Urothelium cell line (cell line): Measurements from ENCODE around the gene MAST3.
A peak's percentile ranks its signal among the peaks of the same experiment; 100 is the strongest.

Experiments
- DNase-seq: peaks from one replicate; pipeline ENCODE4 v3.0.0; 2011; ENCODE audit warnings: low spot score, mixed read lengths
- FAIRE-seq: peaks from 2 replicates; lab custom pipeline; 2011; peaks lifted over from hg19 to GRCh38; lab: Jason Lieb, UNC

The MAST3 gene

GRCh38 chr19:18097217-18097992 lies at the start of gene MAST3:
MAST3 (plus strand) TSS chr19:18097778; CDS start chr19:18097793, 15 bp downstream.
- DNase-seq = peak; percentile 95
- FAIRE-seq = no peak

GRCh38 chr19:18049385-18049784 lies 48.2 kb upstream of the MAST3 start:
- no peak for FAIRE-seq
- no peak for DNase-seq

- DNase-seq (no peak), FAIRE-seq (no peak)
These were observed 45.7 kb upstream of the MAST3 start for GRCh38 chr19:18051887-18052286.

DNA sequence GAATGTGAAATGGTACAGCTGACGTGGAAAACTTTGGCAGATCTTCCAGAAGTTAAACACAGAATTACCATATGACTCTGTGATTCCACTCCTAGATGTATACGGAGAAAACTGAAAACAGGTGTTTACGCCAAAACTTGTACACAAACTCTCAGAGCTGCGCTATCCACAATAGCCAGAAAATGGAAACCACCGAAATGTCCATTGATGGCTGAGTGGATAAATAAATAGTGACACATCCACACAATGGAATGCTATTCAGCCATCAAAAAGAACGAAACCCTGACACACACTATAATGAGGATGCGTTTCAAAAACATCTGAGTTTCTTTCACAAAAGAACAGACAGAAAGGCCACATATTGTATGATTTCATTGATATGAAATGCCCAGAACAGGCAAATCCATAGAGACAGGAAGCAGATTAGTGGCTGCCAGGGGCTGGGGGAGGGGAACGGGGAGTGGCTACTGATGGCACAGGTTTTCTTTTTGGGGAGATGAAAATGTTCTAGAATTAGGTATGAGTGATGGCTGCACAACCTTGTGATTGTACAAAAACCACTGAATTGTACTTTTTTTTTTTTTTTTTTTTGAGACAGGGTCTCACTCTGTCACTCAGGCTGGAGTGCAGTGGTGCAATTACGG lies 43.9 kb upstream of the MAST3 start:
- FAIRE-seq (no peak), DNase-seq (no peak)

- no peak for DNase-seq
- FAIRE-seq = no peak
These were observed 41.6 kb upstream of the MAST3 start for GRCh38 chr19:18055967-18056366.

DNA sequence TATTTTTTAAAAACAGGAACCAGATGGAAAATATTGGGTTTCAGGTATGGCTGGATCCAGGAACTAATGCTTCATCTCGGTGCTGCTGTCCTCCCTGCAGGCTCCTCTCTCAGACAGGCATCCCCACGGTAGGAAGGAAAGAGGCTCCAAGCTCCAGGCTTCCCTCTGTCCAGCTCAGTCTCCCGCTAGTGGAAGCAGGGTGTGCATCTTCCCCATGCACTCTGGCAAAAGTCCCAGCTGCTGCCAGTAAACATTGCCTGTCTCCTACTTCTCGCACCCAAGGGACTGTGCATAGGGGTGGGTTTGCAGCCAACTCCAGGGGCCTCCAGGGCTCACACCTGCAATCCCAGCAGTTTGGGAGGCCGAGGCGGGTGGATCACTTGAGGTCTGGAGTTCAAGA lies 40.0 kb upstream of the MAST3 start:
- DNase-seq = no peak
- no peak for FAIRE-seq

GRCh38 chr19:18058208-18059009 lies 39.2 kb upstream of the MAST3 start:
- FAIRE-seq (peak; percentile 42), DNase-seq (peak; percentile 77)

DNA sequence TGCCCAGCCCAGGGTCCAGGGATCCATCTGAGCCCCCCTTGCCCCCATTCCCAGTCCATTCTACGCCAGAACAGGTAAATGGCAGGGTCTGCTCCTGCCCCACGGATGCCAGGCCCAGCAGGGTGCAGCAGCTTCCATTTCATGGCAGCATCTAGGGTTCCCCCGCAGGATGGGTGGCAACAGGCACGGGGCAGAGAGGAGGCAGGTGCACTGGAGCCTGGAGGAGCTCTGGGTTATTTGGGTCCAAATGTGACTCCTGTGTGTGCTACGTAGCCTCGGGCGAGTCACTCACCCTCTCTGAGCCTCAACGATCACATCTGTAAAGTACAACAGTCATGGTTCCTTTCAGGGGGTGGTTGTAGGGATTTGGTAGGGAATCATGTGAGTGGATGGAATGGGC lies 38.3 kb upstream of the MAST3 start:
- DNase-seq (no peak), FAIRE-seq (no peak)

DNA sequence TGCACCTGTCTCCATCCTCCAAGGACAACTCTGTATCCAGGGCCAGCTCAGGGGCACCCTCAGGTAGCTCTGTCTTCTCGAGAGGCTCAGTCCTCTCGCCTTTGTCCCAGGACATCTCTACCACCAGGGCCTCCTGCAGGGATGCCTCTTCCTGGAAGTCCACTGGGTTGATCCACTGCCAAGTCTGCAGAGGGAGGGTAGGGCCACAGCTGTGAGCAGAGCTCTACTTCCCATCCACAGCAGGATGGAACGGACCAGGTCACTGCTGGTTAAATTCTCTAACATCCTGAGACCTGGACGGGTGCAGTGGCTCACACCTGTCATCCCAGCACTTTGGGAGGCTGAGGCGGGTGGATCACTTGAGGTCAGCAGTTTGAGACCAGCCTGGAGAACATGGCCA lies 37.7 kb upstream of the MAST3 start:
- DNase-seq (no peak), FAIRE-seq (no peak)

DNA sequence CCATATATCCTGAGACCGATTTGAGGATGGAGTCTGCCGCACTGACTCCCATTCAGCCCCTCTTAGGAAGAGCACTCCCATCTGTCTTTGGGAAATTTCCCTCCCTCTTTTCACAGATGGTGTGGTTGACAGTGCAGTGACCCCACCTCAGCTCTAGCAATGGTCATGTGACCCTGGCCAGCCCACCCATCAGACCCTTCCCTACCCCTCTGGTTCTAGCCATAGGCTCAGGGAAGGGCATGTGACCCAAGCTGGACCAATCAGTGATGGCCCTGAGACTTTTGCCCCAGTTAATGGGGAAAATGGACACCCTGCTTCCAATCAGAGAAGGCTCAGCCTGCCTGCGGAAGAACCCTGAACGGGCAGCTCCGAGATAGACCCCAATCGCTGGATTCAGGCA lies 37.1 kb upstream of the MAST3 start:
- DNase-seq (no peak), FAIRE-seq (no peak)

DNA sequence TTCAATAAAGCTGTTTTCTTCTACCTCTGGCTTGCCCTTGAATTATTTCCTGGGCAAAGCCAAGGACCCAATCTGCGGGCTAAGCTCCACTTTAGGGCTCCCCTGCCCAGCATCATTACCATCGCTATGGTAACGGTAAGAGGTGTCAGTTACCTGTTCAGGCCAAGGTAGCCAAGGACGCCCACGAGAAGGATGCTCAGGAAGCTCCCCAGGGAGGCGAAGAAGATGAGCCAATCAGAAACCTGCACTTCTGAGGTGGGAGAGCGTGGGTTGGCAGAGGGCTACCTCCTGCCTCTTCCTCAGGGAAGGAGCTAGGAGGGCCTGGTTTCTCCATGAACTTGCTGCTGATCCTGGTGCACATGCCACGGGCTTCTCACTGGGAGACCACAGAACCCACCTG lies 35.5 kb upstream of the MAST3 start:
- FAIRE-seq = no peak
- no peak for DNase-seq

DNA sequence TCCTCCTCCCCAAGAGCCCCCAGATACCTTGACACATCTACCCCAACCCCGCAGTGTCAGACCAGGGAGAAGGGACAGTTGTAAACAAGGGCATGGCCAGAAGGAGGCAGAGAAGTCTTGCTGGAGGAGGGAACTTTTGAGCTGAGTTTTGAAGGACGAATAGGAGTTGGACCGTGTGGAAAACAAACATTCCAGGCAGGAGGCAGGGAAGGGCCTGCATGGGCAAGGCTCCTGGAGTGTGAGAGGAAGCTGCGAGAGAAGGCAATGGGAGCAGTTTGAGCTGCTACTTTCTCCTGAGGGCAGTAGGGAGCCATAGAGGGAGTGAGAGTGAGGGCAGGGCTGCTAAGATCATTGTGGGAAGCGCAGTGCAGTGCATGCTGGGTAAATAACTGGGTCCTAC lies 34.1 kb upstream of the MAST3 start:
- DNase-seq (no peak), FAIRE-seq (no peak)

DNA sequence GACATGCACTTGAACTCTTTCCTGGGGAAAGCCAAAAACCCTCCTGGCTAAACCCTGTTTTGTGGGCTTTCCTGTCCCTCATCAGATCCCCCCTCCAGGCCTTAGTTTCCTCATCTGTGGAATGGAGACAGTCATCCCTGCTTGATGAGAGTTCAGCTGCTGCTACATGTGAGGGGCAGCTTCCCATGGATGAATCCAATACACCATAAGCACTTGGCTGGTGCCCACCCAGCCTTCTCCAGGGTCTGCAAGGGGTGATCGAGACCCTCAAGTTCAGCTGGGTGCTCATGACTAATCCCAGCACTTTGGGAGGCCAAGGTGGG lies 32.4 kb upstream of the MAST3 start:
- no peak for FAIRE-seq
- no peak for DNase-seq

DNA sequence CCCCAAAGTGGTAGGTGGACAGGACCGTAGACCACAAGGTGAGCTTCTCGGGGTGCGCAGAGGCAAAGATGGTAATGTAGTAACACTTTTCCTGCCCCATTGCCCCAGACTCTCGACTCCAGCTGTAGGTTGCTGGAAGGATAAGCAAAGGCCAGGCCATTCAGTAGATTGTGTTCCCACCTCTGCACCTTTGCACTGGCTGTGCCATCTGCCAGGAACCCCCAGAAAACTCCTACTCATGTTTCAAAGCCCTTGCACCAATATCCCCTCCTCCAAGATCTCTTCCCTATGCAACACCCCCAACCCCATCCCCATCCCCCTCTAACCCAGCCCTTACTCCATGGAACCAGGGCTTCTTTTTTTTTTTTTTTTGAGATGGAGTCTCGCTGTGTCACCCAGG lies 29.2 kb upstream of the MAST3 start:
- FAIRE-seq = no peak
- DNase-seq = no peak

DNA sequence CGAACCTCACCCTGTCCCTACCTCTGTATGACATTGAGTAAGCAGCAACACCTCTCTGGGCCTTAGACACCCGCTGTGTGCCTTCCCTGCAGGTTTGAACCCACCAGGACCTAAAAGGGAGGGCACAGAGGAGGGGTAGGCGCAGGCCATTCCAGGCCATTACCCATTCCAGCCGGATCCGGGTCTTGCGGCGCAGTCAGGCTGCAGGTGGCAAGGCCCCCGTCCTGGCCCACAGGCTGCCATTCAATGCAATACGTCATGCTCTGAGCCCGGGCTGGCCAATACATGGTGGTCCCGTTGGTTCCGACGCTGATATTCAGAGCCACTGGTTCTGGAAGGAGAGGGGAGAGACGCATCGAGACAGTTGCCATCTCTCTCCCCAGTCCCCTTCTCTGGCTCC lies 28.2 kb upstream of the MAST3 start:
- DNase-seq (no peak), FAIRE-seq (no peak)

DNA sequence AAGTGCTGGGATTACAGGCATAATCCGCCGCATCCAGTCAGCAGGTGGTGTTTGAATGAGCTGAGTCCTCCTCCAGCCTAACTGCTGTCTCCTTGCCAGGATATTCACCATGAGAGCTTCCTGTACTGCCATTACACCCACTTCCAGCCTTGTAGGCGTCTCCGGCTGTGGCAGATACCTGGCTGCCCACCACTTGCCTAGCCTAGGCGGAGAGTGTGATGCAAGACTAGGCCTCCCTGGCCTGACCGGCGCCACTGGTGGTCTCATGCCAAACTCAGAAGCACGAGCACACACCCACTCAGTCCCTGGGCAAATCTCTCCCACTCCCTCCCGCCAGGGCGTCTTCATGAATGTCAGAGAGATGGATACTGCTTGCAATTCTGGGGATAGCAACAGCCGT lies 27.4 kb upstream of the MAST3 start:
- DNase-seq (no peak), FAIRE-seq (no peak)

- FAIRE-seq (no peak), DNase-seq (no peak)
These were observed 25.2 kb upstream of the MAST3 start for GRCh38 chr19:18072335-18072734.

- FAIRE-seq (no peak), DNase-seq (no peak)
These were observed 24.4 kb upstream of the MAST3 start for GRCh38 chr19:18073197-18073596.

GRCh38 chr19:18074192-18074591 lies 23.4 kb upstream of the MAST3 start:
- FAIRE-seq (no peak), DNase-seq (no peak)

DNA sequence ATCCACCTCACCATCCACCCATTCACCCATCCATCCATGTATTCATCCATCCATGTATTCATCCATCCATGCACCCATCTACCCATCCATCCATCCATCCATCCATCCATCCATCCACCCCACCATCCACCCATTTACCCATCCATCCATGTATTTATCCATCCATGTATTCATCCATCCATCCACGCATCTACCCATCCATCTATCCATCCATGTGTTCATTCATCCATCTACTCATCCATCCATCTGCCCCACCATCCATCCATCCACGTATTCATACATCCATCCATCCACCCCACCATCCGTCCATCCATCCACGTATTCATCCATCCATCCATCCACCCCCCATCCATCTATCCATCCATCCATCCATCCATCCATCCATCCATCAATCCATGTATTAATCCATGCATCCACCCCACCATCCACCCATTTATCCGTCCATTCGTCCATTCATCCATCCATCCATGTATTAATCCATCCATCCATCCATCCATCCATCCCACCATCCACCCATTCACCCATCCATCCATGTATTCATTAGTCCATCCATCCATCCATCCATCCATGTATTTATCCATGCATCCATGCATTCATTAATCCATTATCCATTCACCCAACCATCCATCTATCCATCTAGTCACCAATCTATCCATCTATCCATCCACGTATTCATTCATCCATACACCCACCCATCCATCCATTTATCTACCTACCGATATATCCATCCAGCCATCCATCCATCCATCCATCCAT lies 13.5 kb upstream of the MAST3 start:
- FAIRE-seq (peak; percentile 44), DNase-seq (no peak)
